ENCODE results near the gene C12orf50. TPM values are rescaled to one million over a fixed set of nuclear protein-coding genes. Genes with fewer than 3 reads are reported as not detected.

Gene C12orf50
- total RNA-seq, 2 donors from 2014 or later = 0.05 TPM; not detected in 1

- no peak for TF ChIP-seq CTCF (IDR thresholded peaks at IDR 0.05)
- H3K4me3 ChIP-seq = no peak overlapping the region
- DNase-seq = no peak
- no peak overlapping the region for H3K27ac ChIP-seq
- H3K4me1 ChIP-seq = no peaks in the 10 kb centered on the region
- intact Hi-C loops (cut with DNase I) = no loop called here
- no peaks in the 10 kb centered on the region for H3K27me3 ChIP-seq
- no peaks in the 10 kb centered on the region for H3K9me3 ChIP-seq
- no peak overlapping the region for H3K9ac ChIP-seq (ENCODE audit: low read depth in 2 of 2, low read length in 2 of 2)
- H3K36me3 ChIP-seq = no peaks in the 10 kb centered on the region
Measured at GRCh38 chr12:87931812-87932211, 97.4 kb downstream of the C12orf50 start.

GRCh38 chr12:87930627-87931026, 98.6 kb downstream of the C12orf50 start:
- H3K36me3 ChIP-seq = no peaks in the 10 kb centered on the region
- DNase-seq = no peak
- no peak overlapping the region for H3K4me3 ChIP-seq
- no peak overlapping the region for H3K9ac ChIP-seq (ENCODE audit: low read depth in 2 of 2, low read length in 2 of 2)
- no peak overlapping the region for H3K27ac ChIP-seq
- TF ChIP-seq CTCF (IDR thresholded peaks at IDR 0.05) = no peak
- H3K4me1 ChIP-seq = no peaks in the 10 kb centered on the region
- no peaks in the 10 kb centered on the region for H3K9me3 ChIP-seq
- no peaks in the 10 kb centered on the region for H3K27me3 ChIP-seq
- intact Hi-C loops (cut with DNase I) = no loop called here

Other genes starting within 250 kb of the C12orf50 start
- gene CEP290, start 112.7 kb upstream of the C12orf50 start, total RNA-seq = 1 to 10 TPM; 6.8 to 6.9 TPM
- gene TMTC3, start 112.9 kb upstream of the C12orf50 start, total RNA-seq = 10 to 100 TPM; 14.6 to 16.8 TPM

Measured in colonic mucosa (tissue), 4 donors.